ENCODE results near the gene TRIP4. TPM values are rescaled to one million over a fixed set of nuclear protein-coding genes. Genes with fewer than 3 reads are reported as not detected.

TRIP4 gene
- total RNA-seq, 2 experiments from 2014 or later: 9.3 to 21.0 TPM

DNA sequence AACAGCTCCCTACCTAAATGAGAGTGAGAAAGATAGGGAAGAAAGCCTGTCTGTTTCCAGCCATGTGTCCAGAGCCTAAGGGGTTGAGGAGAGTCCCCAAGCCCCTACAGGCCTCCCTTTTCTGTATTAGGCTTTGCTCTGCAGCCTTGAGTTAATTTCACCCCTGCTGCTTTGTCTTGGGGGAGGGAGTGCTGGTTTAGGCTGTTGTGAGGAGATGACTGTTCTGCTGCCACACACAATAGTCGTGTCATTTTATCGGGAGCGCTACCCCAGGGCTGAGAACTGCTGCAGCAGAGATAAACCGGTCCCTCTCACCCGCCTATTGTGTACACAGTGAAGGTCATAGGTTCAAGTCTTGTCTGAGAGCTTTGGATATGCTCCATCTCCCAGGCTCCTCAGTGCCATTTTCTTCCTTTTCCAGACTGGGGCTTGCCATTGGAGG lies 74.1 kb downstream of the TRIP4 start:
- no peaks in the 10 kb centered on the region for H3K9me2 ChIP-seq (ENCODE audit: insufficient read depth, low read length)
- no peak overlapping the region for H2AFZ ChIP-seq (ENCODE audit: low read length)
- H3K79me2 ChIP-seq (ENCODE audit: insufficient read depth, low read depth, low read length): peaks cover 46% of the 10 kb centered on the region
- CTCF ChIA-PET (ENCODE audit: unreplicated experiment): no interaction called here
- TF ChIP-seq, protein P1, sequence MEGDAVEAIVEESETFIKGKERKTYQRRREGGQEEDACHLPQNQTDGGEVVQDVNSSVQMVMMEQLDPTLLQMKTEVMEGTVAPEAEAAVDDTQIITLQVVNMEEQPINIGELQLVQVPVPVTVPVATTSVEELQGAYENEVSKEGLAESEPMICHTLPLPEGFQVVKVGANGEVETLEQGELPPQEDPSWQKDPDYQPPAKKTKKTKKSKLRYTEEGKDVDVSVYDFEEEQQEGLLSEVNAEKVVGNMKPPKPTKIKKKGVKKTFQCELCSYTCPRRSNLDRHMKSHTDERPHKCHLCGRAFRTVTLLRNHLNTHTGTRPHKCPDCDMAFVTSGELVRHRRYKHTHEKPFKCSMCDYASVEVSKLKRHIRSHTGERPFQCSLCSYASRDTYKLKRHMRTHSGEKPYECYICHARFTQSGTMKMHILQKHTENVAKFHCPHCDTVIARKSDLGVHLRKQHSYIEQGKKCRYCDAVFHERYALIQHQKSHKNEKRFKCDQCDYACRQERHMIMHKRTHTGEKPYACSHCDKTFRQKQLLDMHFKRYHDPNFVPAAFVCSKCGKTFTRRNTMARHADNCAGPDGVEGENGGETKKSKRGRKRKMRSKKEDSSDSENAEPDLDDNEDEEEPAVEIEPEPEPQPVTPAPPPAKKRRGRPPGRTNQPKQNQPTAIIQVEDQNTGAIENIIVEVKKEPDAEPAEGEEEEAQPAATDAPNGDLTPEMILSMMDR (conservative IDR thresholded peaks at IDR 0.05; ENCODE audit: low read length): no peak
- TF ChIP-seq EZH2phosphoT487 (IDR thresholded peaks at IDR 0.05; ENCODE audit: borderline replicate concordance, low read depth, low read length): no peak
- H4K20me1 ChIP-seq (ENCODE audit: insufficient read depth, low read length): peaks cover 9% of the 10 kb centered on the region; the same call in 1 of the 2 replicates
- no peaks in the 10 kb centered on the region for H3K9me3 ChIP-seq (ENCODE audit: low read length)
- peak overlapping the region; percentile 68 for H3K27ac ChIP-seq (ENCODE audit: low read depth, low read length, poor library complexity, severe bottlenecking)
- H3K4me1 ChIP-seq (ENCODE audit: insufficient read depth, low read length, poor library complexity, severe bottlenecking): peaks cover 70% of the 10 kb centered on the region
- POLR2A ChIA-PET: no interaction called here
- no TSS peak for BruUV-seq (replicated peaks)
- no peaks in the 10 kb centered on the region for H3K36me3 ChIP-seq (ENCODE audit: insufficient read depth, low read length)
- peak overlapping the region; percentile 72 for H3K4me3 ChIP-seq (ENCODE audit: low read depth, low read length, poor library complexity, severe bottlenecking)
- H3K4me2 ChIP-seq (ENCODE audit: low read length): peak overlapping the region; percentile 90
- no peak for DNase-seq (ENCODE audit: low spot score)
- intact Hi-C loops (cut with micrococcal nuclease; ENCODE audit: unreplicated experiment): no loop called here

DNA sequence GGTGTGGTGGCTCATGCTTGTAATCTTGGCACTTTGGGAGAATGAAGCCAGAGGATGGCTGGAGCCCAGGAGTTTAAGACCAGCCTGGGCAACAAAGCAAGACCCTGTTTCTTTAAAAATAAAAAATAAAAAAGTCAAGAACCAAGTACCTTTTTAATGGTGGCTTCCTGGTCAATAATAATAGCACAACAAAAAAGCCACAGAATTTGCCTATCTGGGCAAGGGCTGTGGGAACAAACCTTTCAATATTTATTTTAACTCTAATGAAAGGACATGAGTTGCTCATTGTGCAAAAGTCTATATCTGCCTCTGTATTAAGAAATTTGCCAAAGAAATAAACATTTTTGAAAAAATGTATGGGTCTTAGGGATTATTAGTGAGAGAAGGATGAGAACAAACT lies 74.9 kb downstream of the TRIP4 start:
- peaks cover 63% of the 10 kb centered on the region for H3K4me1 ChIP-seq (ENCODE audit: insufficient read depth, low read length, poor library complexity, severe bottlenecking)
- H3K79me2 ChIP-seq (ENCODE audit: insufficient read depth, low read depth, low read length): peaks cover 50% of the 10 kb centered on the region
- ChIA-PET CTCF (ENCODE audit: unreplicated experiment) (no interaction called here), POLR2A (interaction anchor here (0.7 kb wide), 1 partner anchor 297 kb away, joined by 3 read pairs; no protein-coding TSS in a partner anchor)
- DNase-seq (ENCODE audit: low spot score): no peak
- H3K4me3 ChIP-seq (ENCODE audit: low read depth, low read length, poor library complexity, severe bottlenecking): peak overlapping the region; percentile 72
- no peak overlapping the region for H2AFZ ChIP-seq (ENCODE audit: low read length)
- no peaks in the 10 kb centered on the region for H3K9me3 ChIP-seq (ENCODE audit: low read length)
- TF ChIP-seq, protein P1 (conservative IDR thresholded peaks at IDR 0.05; ENCODE audit: low read length): no peak
- no peak for TF ChIP-seq EZH2phosphoT487 (IDR thresholded peaks at IDR 0.05; ENCODE audit: borderline replicate concordance, low read depth, low read length)
- no peaks in the 10 kb centered on the region for H3K36me3 ChIP-seq (ENCODE audit: insufficient read depth, low read length)
- H4K20me1 ChIP-seq (ENCODE audit: insufficient read depth, low read length): peaks cover 13% of the 10 kb centered on the region; the same call in 1 of the 2 replicates
- peak overlapping the region; percentile 90 for H3K4me2 ChIP-seq (ENCODE audit: low read length)
- no peak overlapping the region for H3K27ac ChIP-seq (ENCODE audit: low read depth, low read length, poor library complexity, severe bottlenecking)
- TSS peak; percentile 24 for BruUV-seq (replicated peaks)
- no peaks in the 10 kb centered on the region for H3K9me2 ChIP-seq (ENCODE audit: insufficient read depth, low read length)
- intact Hi-C loops (cut with micrococcal nuclease; ENCODE audit: unreplicated experiment): no loop called here

DNA sequence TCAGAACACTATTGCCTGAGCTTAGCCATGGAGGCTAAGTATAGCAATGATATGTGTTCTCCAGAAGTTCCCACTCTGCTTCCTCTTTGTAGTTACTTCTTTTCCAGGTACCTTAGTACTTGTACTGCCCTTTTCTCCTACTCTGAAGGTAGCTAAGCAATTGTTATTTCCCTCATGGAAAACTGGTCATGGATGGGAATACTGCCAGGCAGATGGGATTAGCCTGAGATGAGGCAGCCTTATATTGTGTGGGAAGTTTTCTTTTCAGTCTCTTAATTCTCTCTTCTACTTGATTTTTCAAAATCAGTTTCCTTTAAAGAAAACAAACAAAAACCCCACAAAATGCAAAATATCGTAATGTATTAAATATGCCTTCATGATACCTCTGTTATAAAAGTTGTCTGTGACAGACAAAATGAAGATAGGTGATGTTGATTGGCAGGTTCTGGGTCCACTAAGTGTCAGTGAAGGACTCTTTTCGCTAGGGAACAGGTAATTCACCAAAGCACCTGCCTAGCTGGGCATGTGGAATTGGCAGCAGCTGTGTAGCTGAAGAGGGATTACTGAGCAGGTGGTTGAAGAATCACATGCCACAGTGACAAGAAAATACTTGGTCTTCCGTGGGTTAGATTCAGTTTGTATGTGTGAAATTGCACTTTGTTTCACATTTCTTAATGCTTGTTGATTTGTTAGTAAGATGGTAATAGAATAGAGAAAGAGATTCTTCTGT lies 76.8 kb downstream of the TRIP4 start:
- Histone ChIP-seq H4K20me1 (ENCODE audit: insufficient read depth, low read length) (peaks cover 13% of the 10 kb centered on the region; the same call in 1 of the 2 replicates), H3K9me3 (ENCODE audit: low read length) (no peaks in the 10 kb centered on the region), H3K4me1 (ENCODE audit: insufficient read depth, low read length, poor library complexity, severe bottlenecking) (peaks cover 51% of the 10 kb centered on the region), H3K9me2 (ENCODE audit: insufficient read depth, low read length) (no peaks in the 10 kb centered on the region), H3K27ac (ENCODE audit: low read depth, low read length, poor library complexity, severe bottlenecking) (no peak overlapping the region), H3K79me2 (ENCODE audit: insufficient read depth, low read depth, low read length) (peaks cover 50% of the 10 kb centered on the region), H2AFZ (ENCODE audit: low read length) (no peak overlapping the region), H3K4me3 (ENCODE audit: low read depth, low read length, poor library complexity, severe bottlenecking) (no peak overlapping the region), H3K36me3 (ENCODE audit: insufficient read depth, low read length) (no peaks in the 10 kb centered on the region), H3K4me2 (ENCODE audit: low read length) (peak overlapping the region; percentile 36)
- no peak for DNase-seq (ENCODE audit: low spot score)
- intact Hi-C loops (cut with micrococcal nuclease; ENCODE audit: unreplicated experiment): no loop called here
- BruUV-seq (replicated peaks): no TSS peak
- TF ChIP-seq, protein P1 (conservative IDR thresholded peaks at IDR 0.05; ENCODE audit: low read length): no peak
- TF ChIP-seq EZH2phosphoT487 (IDR thresholded peaks at IDR 0.05; ENCODE audit: borderline replicate concordance, low read depth, low read length): no peak
- ChIA-PET POLR2A (no interaction called here), CTCF (ENCODE audit: unreplicated experiment) (no interaction called here)
